Measurements from ENCODE around the gene GALNT10.
A peak's percentile ranks its signal among the peaks of the same experiment; 100 is the strongest.

Gene GALNT10

GRCh38 chr5:154271936-154272514 lies 81.5 kb downstream of the GALNT10 start:
- no peaks in the 10 kb centered on the region for H3K36me3 ChIP-seq (ENCODE audit: insufficient read depth, low read length)
- H4K20me1 ChIP-seq (ENCODE audit: insufficient read depth, low read length), result 0 out of 2 replicates have a peak, but pooled peaks cover 2% of the 10 kb centered on the region
- no peak overlapping the region for H3K27ac ChIP-seq (ENCODE audit: low read length)
- no peaks in the 10 kb centered on the region for H3K79me2 ChIP-seq (ENCODE audit: insufficient read depth, low read length)
- H3K27me3 ChIP-seq (ENCODE audit: insufficient read depth, low read length, poor library complexity), result no peaks in the 10 kb centered on the region
- H3K4me2 ChIP-seq (ENCODE audit: insufficient read depth, low read length), result no peak overlapping the region
- no peaks in the 10 kb centered on the region for H3K4me1 ChIP-seq (ENCODE audit: insufficient read depth, low read length)
- no peaks in the 10 kb centered on the region for H3K9me3 ChIP-seq (ENCODE audit: insufficient read depth, low read length, severe bottlenecking)
- DNase-seq (no peak), ATAC-seq (ENCODE audit: insufficient read depth, low read depth) (no peak)
- H3K9ac ChIP-seq (ENCODE audit: low read depth, low read length), result no peak overlapping the region
- H3K4me3 ChIP-seq (ENCODE audit: low read depth in 1 of 2, low read length in 2 of 2), result no peak overlapping the region
- H2AFZ ChIP-seq (ENCODE audit: low read depth, low read length), result no peak overlapping the region
- TF ChIP-seq CTCF (IDR thresholded peaks at IDR 0.05; ENCODE audit: borderline replicate concordance, extremely low read depth, low read length, poor library complexity, severe bottlenecking) (no peak), EZH2 (IDR thresholded peaks at IDR 0.05; ENCODE audit: borderline replicate concordance, low read depth, low read length, severe bottlenecking) (no peak)

GRCh38 chr5:154273028-154273617 lies 82.6 kb downstream of the GALNT10 start:
- no peak overlapping the region for H3K27ac ChIP-seq (ENCODE audit: low read length)
- no peak for DNase-seq
- H3K4me2 ChIP-seq (ENCODE audit: insufficient read depth, low read length), result no peak overlapping the region
- peak; percentile 62 for ATAC-seq (ENCODE audit: insufficient read depth, low read depth)
- no peak overlapping the region for H3K4me3 ChIP-seq (ENCODE audit: low read depth in 1 of 2, low read length in 2 of 2)
- TF ChIP-seq CTCF (IDR thresholded peaks at IDR 0.05; ENCODE audit: borderline replicate concordance, extremely low read depth, low read length, poor library complexity, severe bottlenecking), result no peak
- H3K9me3 ChIP-seq (ENCODE audit: insufficient read depth, low read length, severe bottlenecking), result no peaks in the 10 kb centered on the region
- H3K27me3 ChIP-seq (ENCODE audit: insufficient read depth, low read length, poor library complexity), result no peaks in the 10 kb centered on the region
- H3K9ac ChIP-seq (ENCODE audit: low read depth, low read length), result no peak overlapping the region
- H3K4me1 ChIP-seq (ENCODE audit: insufficient read depth, low read length), result no peaks in the 10 kb centered on the region
- H4K20me1 ChIP-seq (ENCODE audit: insufficient read depth, low read length), result 0 out of 2 replicates have a peak, but pooled peaks cover 2% of the 10 kb centered on the region
- H3K79me2 ChIP-seq (ENCODE audit: insufficient read depth, low read length), result no peaks in the 10 kb centered on the region
- no peak overlapping the region for H2AFZ ChIP-seq (ENCODE audit: low read depth, low read length)
- no peaks in the 10 kb centered on the region for H3K36me3 ChIP-seq (ENCODE audit: insufficient read depth, low read length)

GRCh38 chr5:154273963-154274827 lies 83.7 kb downstream of the GALNT10 start:
- H3K4me1 ChIP-seq (ENCODE audit: insufficient read depth, low read length), result no peaks in the 10 kb centered on the region
- H3K9ac ChIP-seq (ENCODE audit: low read depth, low read length), result no peak overlapping the region
- H3K27me3 ChIP-seq (ENCODE audit: insufficient read depth, low read length, poor library complexity), result no peaks in the 10 kb centered on the region
- no peaks in the 10 kb centered on the region for H3K79me2 ChIP-seq (ENCODE audit: insufficient read depth, low read length)
- no peak overlapping the region for H3K4me2 ChIP-seq (ENCODE audit: insufficient read depth, low read length)
- H3K9me3 ChIP-seq (ENCODE audit: insufficient read depth, low read length, severe bottlenecking), result no peaks in the 10 kb centered on the region
- H4K20me1 ChIP-seq (ENCODE audit: insufficient read depth, low read length), result 0 out of 2 replicates have a peak, but pooled peaks cover 2% of the 10 kb centered on the region
- H3K27ac ChIP-seq (ENCODE audit: low read length), result no peak overlapping the region
- H2AFZ ChIP-seq (ENCODE audit: low read depth, low read length), result no peak overlapping the region
- no peak overlapping the region for H3K4me3 ChIP-seq (ENCODE audit: low read depth in 1 of 2, low read length in 2 of 2)
- no peak for DNase-seq
- no peak for TF ChIP-seq EZH2 (IDR thresholded peaks at IDR 0.05; ENCODE audit: borderline replicate concordance, low read depth, low read length, severe bottlenecking)
- TF ChIP-seq CTCF (IDR thresholded peaks at IDR 0.05; ENCODE audit: borderline replicate concordance, extremely low read depth, low read length, poor library complexity, severe bottlenecking), result no peak
- ATAC-seq (ENCODE audit: insufficient read depth, low read depth), result no peak
- H3K36me3 ChIP-seq (ENCODE audit: insufficient read depth, low read length), result no peaks in the 10 kb centered on the region
